WTC11 (cell line): Measurements from ENCODE around the gene TMPRSS2.

Source experiments
- ATF6 ChIP-seq: sonication (generic); formaldehyde crosslinking; IDR thresholded peaks from 2 replicates; pipeline ENCODE4 v1.8.1; 2023; ENCODE audit warnings: mild to moderate bottlenecking, missing genetic modification reagents
- CBFB ChIP-seq: sonication (generic); formaldehyde crosslinking; IDR thresholded peaks from 2 replicates; pipeline ENCODE4 v1.8.1; 2022; ENCODE audit warnings: mild to moderate bottlenecking, low read depth, missing genetic modification reagents
- CTCF ChIP-seq: fragments of 200-600 bp; IDR thresholded peaks from 2 replicates; pipeline ENCODE4 v1.8.0; 2022; ENCODE audit warnings: antibody characterized with exemption
- ESRRA ChIP-seq: sonication (generic); formaldehyde crosslinking; IDR thresholded peaks from 2 replicates; pipeline ENCODE4 v1.8.1; 2022; ENCODE audit warnings: mild to moderate bottlenecking, missing genetic modification reagents, borderline replicate concordance
- JUN ChIP-seq: sonication (generic); formaldehyde crosslinking; IDR thresholded peaks from 2 replicates; pipeline ENCODE4 v1.8.0; 2023; ENCODE audit warnings: mild to moderate bottlenecking, missing genetic modification reagents
- RELA ChIP-seq: sonication (generic); formaldehyde crosslinking; IDR thresholded peaks from 2 replicates; pipeline ENCODE4 v1.8.1; 2022; ENCODE audit warnings: missing genetic modification reagents, mild to moderate bottlenecking, borderline replicate concordance
- SP1 ChIP-seq: sonication (generic); formaldehyde crosslinking; conservative IDR thresholded peaks from 2 replicates; pipeline ENCODE4 v1.8.1; 2022; ENCODE audit warnings: missing genetic modification reagents
- TEAD1 ChIP-seq: sonication (generic); formaldehyde crosslinking; IDR thresholded peaks from 2 replicates; pipeline ENCODE4 v1.8.0; 2022; ENCODE audit warnings: mild to moderate bottlenecking, missing genetic modification reagents
- ZNF121 ChIP-seq: sonication (generic); formaldehyde crosslinking; IDR thresholded peaks from 2 replicates; pipeline ENCODE4 v1.8.0; 2023; ENCODE audit warnings: missing genetic modification reagents
- TF ChIP-seq, protein P1 (sequence below): sonication (generic); formaldehyde crosslinking; IDR thresholded peaks from 2 replicates; pipeline ENCODE4 v1.8.1; 2022; ENCODE audit warnings: low read depth, missing genetic modification reagents, borderline replicate concordance
- TF ChIP-seq, protein P2 (sequence below): sonication (generic); formaldehyde crosslinking; IDR thresholded peaks from 2 replicates; pipeline ENCODE4 v1.8.0; 2022; ENCODE audit warnings: mild to moderate bottlenecking, missing genetic modification reagents

GRCh38 chr21:41466024-41466820 is 41.7 kb downstream of the TMPRSS2 start:
- TF ChIP-seq CTCF (no peak), CBFB (no peak), ESRRA (CRISPR knock-in tag) (no peak), ATF6 (CRISPR knock-in tag) (no peak), RELA (CRISPR knock-in tag) (no peak), TEAD1 (CRISPR knock-in tag) (no peak), SP1 (CRISPR knock-in tag) (no peak), JUN (CRISPR knock-in tag) (no peak), ZNF121 (CRISPR knock-in tag) (no peak)
- TF ChIP-seq, protein P1, sequence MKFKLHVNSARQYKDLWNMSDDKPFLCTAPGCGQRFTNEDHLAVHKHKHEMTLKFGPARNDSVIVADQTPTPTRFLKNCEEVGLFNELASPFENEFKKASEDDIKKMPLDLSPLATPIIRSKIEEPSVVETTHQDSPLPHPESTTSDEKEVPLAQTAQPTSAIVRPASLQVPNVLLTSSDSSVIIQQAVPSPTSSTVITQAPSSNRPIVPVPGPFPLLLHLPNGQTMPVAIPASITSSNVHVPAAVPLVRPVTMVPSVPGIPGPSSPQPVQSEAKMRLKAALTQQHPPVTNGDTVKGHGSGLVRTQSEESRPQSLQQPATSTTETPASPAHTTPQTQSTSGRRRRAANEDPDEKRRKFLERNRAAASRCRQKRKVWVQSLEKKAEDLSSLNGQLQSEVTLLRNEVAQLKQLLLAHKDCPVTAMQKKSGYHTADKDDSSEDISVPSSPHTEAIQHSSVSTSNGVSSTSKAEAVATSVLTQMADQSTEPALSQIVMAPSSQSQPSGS (CRISPR knock-in tag), result no peak
- TF ChIP-seq, protein P2, sequence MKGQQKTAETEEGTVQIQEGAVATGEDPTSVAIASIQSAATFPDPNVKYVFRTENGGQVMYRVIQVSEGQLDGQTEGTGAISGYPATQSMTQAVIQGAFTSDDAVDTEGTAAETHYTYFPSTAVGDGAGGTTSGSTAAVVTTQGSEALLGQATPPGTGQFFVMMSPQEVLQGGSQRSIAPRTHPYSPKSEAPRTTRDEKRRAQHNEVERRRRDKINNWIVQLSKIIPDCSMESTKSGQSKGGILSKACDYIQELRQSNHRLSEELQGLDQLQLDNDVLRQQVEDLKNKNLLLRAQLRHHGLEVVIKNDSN (CRISPR knock-in tag), result no peak
